Gastrocnemius medialis (tissue), 4 donors: ENCODE data around the gene ARID1B. TPM values are rescaled to one million over a fixed set of nuclear protein-coding genes. Genes with fewer than 3 reads are reported as not detected.

Source experiments
- ATAC-seq, 2 donors: fragments of 150-250 bp; one replicate each; pipeline ENCODE4 v1.9.1; 2016
- DNase-seq, 2 donors: peaks; one replicate each; pipeline ENCODE4 v3.0.0-alpha.2; 2019
- H3K27ac ChIP-seq, 4 donors: fragments of 200-600 bp; sonication (generic); 1 replicate in 1 of 4; 2 replicates in 3 of 4; pipeline ENCODE4 v1.5.1; 2016 to 2018; ENCODE audit warnings: mild to moderate bottlenecking in 2 of 4, moderate library complexity in 1 of 4
- H3K27me3 ChIP-seq, 3 donors: fragments of 200-600 bp; sonication (generic) in 2 of 3; 1 replicate in 1 of 3; 2 replicates in 2 of 3; pipeline versions ENCODE4 v1.5.1 to v1.6.0; 2016 to 2019; ENCODE audit warnings: mild to moderate bottlenecking in 1 of 3, moderate library complexity in 1 of 3
- H3K36me3 ChIP-seq, 2 donors: fragments of 200-600 bp; sonication (generic) in 1 of 2; one replicate each; pipeline ENCODE4 v1.5.1; 2017 to 2018
- H3K4me1 ChIP-seq, 2 donors: fragments of 200-600 bp; sonication (generic) in 1 of 2; one replicate each; pipeline ENCODE4 v1.5.1; 2016 to 2017; ENCODE audit warnings: mild to moderate bottlenecking in 2 of 2
- H3K4me3 ChIP-seq, 4 donors: fragments of 200-600 bp; sonication (generic) in 3 of 4; 1 replicate in 1 of 4; 2 replicates in 3 of 4; pipeline ENCODE4 v1.5.1; 2016 to 2019; ENCODE audit warnings: mild to moderate bottlenecking in 2 of 4
- H3K9me3 ChIP-seq, 3 donors: fragments of 200-600 bp; sonication (generic) in 2 of 3; 1 replicate in 1 of 3; 2 replicates in 2 of 3; pipeline ENCODE4 v1.5.1; 2016 to 2019
- POLR2A ChIP-seq, 2 donors: fragments of 450-650 bp; IDR thresholded peaks; one replicate each; pipeline ENCODE4 v1.6.1; 2017; ENCODE audit warnings: antibody characterized with exemption in 2 of 2, mild to moderate bottlenecking in 2 of 2, moderate library complexity in 2 of 2
- in situ Hi-C, 4 donors: fragments of 200-750 bp; cut with MboI; loops; one replicate each; pipeline versions ENCODE4 v1.15.0 to v1.8.0; 2017; ENCODE audit warnings: low sequenced_read_pairs in 4 of 4
- intact Hi-C: fragments of 100-400 bp; cut with DNase I; formaldehyde crosslinking; loops from one replicate; pipeline ENCODE4 v1.15.1; 2023; ENCODE audit warnings: low total_unique reads
- total RNA-seq, 4 donors: library from RNA; depleted of rRNA; stranded (reverse); fragments of >200 nt; gene quantifications; one replicate each; pipeline versions ENCODE4 v1.1.0 to v1.2.3, GENCODE V29; 2016
- TF ChIP-seq, protein P1 (sequence below), 5 experiments: fragments of 450-650 bp in 3 of 5; fragments of 200-600 bp in 2 of 5; sonication (generic) in 2 of 5; IDR thresholded peaks in 4 of 5; conservative IDR thresholded peaks in 1 of 5; 1 replicate in 4 of 5; 2 replicates in 1 of 5; pipeline ENCODE4 v1.5.1; 2016 to 2019; ENCODE audit warnings: antibody characterized with exemption in 5 of 5, mild to moderate bottlenecking in 3 of 5, moderate library complexity in 3 of 5

Gene ARID1B
- total RNA-seq, 4 donors from 2014 or later: 54.9 to 75.3 (median 62.0) TPM

DNA sequence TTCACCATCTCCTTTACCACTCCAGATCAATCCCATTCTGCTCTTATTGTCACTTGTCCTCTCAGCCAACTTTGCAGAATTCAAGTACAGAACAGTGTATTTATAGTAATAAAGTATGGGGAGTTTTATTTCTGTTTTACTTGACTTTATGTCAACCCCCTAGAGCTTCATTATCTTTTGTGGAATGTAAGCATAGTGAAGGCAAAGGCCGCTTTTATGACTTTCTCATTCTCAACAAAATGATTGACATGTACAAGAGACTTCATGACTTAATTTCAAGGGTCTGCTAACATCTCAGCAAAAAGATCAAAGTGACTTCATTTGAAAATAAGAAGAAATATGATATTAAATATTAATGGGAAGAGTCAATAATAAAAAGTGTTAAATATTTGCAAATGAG is 28.7 kb upstream of the ARID1B start:
- Histone ChIP-seq H3K4me3 (no peak overlapping the region), H3K9me3 (no peaks in the 10 kb centered on the region), H3K4me1 (no peaks in the 10 kb centered on the region), H3K36me3 (no peaks in the 10 kb centered on the region), H3K27ac (no peak overlapping the region), H3K27me3 (no peaks in the 10 kb centered on the region)
- in situ Hi-C loops: no loop called here
- TF ChIP-seq, protein P1, sequence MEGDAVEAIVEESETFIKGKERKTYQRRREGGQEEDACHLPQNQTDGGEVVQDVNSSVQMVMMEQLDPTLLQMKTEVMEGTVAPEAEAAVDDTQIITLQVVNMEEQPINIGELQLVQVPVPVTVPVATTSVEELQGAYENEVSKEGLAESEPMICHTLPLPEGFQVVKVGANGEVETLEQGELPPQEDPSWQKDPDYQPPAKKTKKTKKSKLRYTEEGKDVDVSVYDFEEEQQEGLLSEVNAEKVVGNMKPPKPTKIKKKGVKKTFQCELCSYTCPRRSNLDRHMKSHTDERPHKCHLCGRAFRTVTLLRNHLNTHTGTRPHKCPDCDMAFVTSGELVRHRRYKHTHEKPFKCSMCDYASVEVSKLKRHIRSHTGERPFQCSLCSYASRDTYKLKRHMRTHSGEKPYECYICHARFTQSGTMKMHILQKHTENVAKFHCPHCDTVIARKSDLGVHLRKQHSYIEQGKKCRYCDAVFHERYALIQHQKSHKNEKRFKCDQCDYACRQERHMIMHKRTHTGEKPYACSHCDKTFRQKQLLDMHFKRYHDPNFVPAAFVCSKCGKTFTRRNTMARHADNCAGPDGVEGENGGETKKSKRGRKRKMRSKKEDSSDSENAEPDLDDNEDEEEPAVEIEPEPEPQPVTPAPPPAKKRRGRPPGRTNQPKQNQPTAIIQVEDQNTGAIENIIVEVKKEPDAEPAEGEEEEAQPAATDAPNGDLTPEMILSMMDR (IDR thresholded peaks at IDR 0.05 in 4 of 5, conservative IDR thresholded peaks at IDR 0.05 in 1 of 5): no peak
- TF ChIP-seq POLR2A (IDR thresholded peaks at IDR 0.05): no peak
- intact Hi-C loops: no loop called here
- DNase-seq (no peak), ATAC-seq (no peak)

- Histone ChIP-seq H3K36me3 (no peaks in the 10 kb centered on the region), H3K27me3 (no peaks in the 10 kb centered on the region), H3K4me3 (no peak overlapping the region), H3K27ac (no peak overlapping the region), H3K9me3 (no peaks in the 10 kb centered on the region), H3K4me1 (no peaks in the 10 kb centered on the region)
- intact Hi-C loops (no loop called here), in situ Hi-C loops (loop anchor here in 3 of 4 donors (10.0 to 25.0 kb wide), 2 partner anchors 188 to 190 kb away; no protein-coding TSS in a partner anchor)
- ATAC-seq (peak in 1 of 2 donors; percentile 46), DNase-seq (peak in 1 of 2 donors; percentile 21)
- TF ChIP-seq, protein P1 (IDR thresholded peaks at IDR 0.05 in 4 of 5, conservative IDR thresholded peaks at IDR 0.05 in 1 of 5): peak in 2 of 5 experiments; percentile 23 to 38
- no peak for TF ChIP-seq POLR2A (IDR thresholded peaks at IDR 0.05)
These were observed 24.4 kb upstream of the ARID1B start for GRCh38 chr6:156752666-156753301.

DNA sequence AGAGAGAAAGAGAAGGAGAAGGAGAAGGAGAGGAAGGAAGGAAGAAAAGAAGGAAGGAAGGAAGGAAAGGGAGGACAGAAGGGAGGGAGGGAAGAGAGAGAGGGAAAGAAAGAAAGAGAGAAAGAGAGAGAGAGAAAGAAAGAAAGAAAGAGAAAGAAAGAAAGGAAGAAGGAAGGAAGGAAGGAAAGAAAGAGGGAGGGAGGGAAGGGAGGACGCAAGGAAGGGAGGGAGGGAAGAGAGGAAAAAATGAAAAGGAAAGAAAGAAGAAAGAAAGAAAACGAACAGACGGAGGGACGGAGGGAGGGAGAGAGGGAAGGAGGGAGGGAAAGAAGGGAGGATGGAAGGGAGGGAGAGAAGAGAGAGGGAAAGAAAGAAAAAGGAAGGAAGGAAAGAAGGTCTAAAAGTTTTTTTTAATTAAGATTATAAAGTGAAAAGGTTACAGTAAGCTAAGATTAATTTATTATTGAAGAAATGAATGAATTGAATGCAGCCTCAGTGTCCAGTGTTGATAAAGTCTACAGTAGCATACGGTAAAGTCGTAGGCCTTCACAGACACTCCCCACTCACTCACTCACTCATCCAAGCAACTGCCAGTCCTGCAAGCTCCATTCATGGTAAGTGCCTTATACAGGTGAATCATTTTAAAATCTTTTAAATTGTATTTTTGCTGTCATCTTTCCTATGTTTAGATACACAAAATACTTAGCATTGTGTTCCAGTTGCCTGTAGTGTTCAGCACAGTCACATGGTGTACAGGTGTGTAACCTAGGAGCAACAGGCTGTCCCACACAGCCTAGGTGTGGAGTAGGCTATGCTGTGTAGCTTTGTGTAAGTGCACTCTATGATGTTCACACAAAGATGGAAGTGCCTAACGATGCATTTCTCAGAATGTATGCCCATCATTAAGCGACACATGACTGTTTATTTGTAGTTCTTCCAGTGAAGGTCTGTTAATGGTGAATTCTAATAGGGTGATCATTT is 20.3 kb upstream of the ARID1B start:
- in situ Hi-C loops: loop anchor here in 3 of 4 donors (10.0 to 25.0 kb wide), 2 partner anchors 192 to 195 kb away; no protein-coding TSS in a partner anchor
- no peak for ATAC-seq
- Histone ChIP-seq H3K36me3 (no peaks in the 10 kb centered on the region), H3K9me3 (no peaks in the 10 kb centered on the region), H3K27me3 (no peaks in the 10 kb centered on the region), H3K4me3 (no peak overlapping the region), H3K27ac (no peak overlapping the region), H3K4me1 (no peaks in the 10 kb centered on the region)
- intact Hi-C loops: no loop called here
- no peak for TF ChIP-seq POLR2A (IDR thresholded peaks at IDR 0.05)
- TF ChIP-seq, protein P1 (IDR thresholded peaks at IDR 0.05 in 4 of 5, conservative IDR thresholded peaks at IDR 0.05 in 1 of 5): no peak
- no peak for DNase-seq

DNA sequence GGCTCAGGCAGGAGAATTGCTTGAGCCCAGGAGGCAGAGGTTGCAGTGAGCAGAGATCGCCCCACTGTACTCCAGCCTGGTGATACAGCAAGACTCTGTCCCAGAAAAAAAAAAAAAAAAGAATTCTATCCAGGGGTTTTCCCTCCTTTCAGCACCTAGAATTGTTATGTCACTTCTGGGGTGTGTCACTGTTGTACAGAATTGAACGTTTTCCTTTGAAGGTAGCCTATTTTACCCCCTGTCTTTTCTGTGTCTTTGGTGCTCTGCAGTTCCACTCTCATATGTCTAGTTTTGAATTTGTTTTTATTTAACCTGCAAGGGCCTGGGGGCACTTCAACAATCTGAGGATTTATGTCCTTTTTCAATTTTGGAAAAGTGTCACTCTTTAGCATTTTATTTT is 19.3 kb upstream of the ARID1B start:
- Histone ChIP-seq H3K27ac (no peak overlapping the region), H3K36me3 (no peaks in the 10 kb centered on the region), H3K4me3 (no peak overlapping the region), H3K9me3 (no peaks in the 10 kb centered on the region), H3K4me1 (no peaks in the 10 kb centered on the region), H3K27me3 (no peaks in the 10 kb centered on the region)
- in situ Hi-C loops: loop anchor here in 3 of 4 donors (10.0 to 25.0 kb wide), 2 partner anchors 193 to 196 kb away; no protein-coding TSS in a partner anchor
- intact Hi-C loops: no loop called here
- TF ChIP-seq POLR2A (IDR thresholded peaks at IDR 0.05): no peak
- TF ChIP-seq, protein P1 (IDR thresholded peaks at IDR 0.05 in 4 of 5, conservative IDR thresholded peaks at IDR 0.05 in 1 of 5): no peak
- ATAC-seq (no peak), DNase-seq (no peak)
